Measurements from ENCODE around the gene C1orf159.
"Not testable (repeated sequence)": the region's sequence is repeated elsewhere in the genome, so short reads cannot be mapped to it uniquely, and the experiment has no call there.

Gene C1orf159

DNA sequence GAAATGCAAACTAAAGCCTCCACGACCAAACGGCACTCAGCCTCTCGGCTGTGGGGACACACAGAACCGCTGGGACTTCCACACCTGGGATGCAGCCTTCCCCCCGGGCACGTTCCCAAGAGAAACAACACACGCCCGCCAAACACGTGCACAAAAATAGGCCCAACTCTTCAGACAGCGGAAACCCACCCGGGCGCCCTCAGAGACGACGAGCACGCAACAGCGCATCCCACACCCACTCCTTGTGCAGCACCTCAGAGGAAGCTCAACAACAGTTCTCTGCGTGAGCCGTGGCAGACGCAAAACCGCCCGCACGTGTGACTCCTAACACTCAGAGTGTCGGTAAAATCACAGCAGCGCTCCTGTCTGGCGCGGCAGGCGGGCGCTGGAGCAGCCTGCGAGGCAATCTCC is 5.3 kb downstream of the C1orf159 start:
- H3K4me1 ChIP-seq (ENCODE audit: insufficient read depth, low read length) = no peaks in the 10 kb centered on the region

DNA sequence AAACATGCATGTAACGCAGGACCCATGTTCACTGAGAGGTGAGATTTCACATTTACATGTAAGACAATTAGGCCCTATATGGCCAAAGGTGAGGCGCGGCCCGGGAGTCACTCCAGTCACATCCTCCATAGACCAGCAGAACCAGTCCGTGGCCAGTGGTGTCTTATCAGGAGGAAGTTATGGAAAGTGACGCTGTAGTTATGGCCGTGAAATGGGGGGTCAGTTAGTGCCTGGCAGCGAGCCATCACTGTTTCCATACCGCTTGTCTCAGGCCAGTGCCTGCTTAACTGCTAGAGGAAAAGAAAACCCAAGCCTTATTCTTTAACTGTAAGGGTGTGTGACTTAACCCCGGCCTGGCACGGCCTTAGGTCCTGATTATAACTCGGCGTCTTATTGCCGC is 6.1 kb downstream of the C1orf159 start:
- no peaks in the 10 kb centered on the region for H3K4me1 ChIP-seq (ENCODE audit: insufficient read depth, low read length)
- H3K36me3 ChIP-seq (ENCODE audit: insufficient read depth, low read length) = no peaks in the 10 kb centered on the region; the same call in 1 of the 2 replicates
- H3K9me3 ChIP-seq (ENCODE audit: control insufficient read depth, insufficient read depth, low read length) = peaks cover 7% of the 10 kb centered on the region
- no peak overlapping the region for H3K9ac ChIP-seq (ENCODE audit: low read depth, low read length)

More for the DNA sequence above, 5.3 kb downstream of the C1orf159 start:
- Histone ChIP-seq H3K9ac (ENCODE audit: low read depth, low read length) (no peak overlapping the region), H3K9me3 (ENCODE audit: control insufficient read depth, insufficient read depth, low read length) (peaks cover 7% of the 10 kb centered on the region), H3K36me3 (ENCODE audit: insufficient read depth, low read length) (no peaks in the 10 kb centered on the region; the same call in 1 of the 2 replicates)

DNA sequence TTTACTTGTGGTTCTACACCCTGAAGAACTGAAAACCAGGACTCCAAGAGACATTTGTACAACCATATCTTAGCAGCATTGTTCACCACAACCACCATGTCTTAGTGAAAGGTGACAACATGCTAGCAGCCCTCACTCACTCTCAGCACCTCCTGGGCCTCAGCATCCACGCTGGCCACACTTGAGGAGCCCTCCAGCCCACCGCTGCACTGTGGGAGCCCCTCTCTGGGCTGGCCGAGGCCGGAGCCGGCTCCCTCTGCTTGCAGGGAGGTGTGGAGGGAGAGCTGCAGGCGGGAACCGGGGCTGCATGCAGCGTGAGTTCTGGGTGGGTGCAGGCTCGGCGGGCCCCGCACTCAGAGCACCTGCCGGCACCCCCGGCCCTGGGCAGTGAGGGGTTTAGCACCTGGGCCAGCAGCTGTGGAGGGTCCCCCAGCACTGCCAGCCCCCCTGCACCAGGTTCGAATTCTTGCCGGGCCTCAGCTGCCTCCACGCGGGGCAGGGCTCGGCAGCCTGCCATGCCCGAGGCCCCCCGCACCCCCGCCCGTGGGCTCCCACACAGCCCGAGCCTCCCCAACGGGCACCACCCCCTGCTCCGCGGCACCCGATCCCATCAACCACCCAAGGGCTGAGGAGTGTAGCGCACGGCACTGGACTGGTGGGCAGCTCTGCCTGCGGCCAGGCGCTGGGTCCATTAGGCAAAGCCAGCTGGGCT is 9.2 kb downstream of the C1orf159 start:
- Histone ChIP-seq H3K9me3 (ENCODE audit: control insufficient read depth, insufficient read depth, low read length) (peaks cover 5% of the 10 kb centered on the region; the same call in 1 of the 2 replicates), H3K36me3 (ENCODE audit: insufficient read depth, low read length) (no peaks in the 10 kb centered on the region), H3K4me1 (ENCODE audit: insufficient read depth, low read length) (no peaks in the 10 kb centered on the region), H3K9ac (ENCODE audit: low read depth, low read length) (no peak overlapping the region)

DNA sequence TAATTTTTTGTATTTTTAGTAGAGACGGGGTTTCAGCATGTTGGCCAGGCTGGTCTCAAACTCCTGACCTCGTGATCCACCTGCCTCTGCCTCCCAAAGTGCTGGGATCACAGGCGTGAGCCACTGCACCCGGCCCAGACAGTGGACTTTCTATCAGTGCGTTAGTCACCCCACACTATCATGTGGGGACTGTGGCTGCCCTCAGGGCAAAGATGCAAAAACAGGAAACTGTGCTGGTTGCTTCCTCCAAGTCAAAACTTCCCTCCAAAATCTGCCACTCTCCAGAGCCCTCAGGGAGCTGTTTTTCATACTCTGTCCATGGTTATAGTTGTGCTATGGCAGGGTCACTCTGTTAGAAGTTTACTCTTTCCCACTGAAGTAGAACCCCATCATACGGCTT is 11.7 kb downstream of the C1orf159 start:
- not testable (repeated sequence) for H3K4me1 ChIP-seq (ENCODE audit: insufficient read depth, low read length); H3K9ac ChIP-seq (ENCODE audit: low read depth, low read length); H3K9me3 ChIP-seq (ENCODE audit: control insufficient read depth, insufficient read depth, low read length); H3K36me3 ChIP-seq (ENCODE audit: insufficient read depth, low read length)

DNA sequence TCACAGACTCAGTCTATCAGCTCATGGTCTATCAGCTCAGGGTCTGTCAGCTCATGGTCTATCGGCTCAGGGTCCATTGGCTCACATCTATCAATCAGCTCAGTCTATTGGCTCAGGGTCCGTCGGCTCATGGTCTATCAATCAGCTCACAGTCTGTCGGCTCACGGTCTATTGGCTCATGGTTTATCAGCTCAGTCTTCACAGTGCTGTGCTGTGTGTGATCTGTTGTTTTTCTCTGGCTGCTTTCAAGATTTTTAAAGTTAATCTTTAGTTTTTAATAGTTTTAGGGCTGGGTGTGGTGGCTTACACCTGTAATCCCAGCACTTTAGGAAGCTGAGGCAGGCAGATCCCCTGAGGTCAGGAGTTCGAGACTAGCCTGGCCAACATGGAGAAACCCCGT is 14.4 kb downstream of the C1orf159 start:
- Histone ChIP-seq H3K4me1 (ENCODE audit: insufficient read depth, low read length) (no peaks in the 10 kb centered on the region), H3K36me3 (ENCODE audit: insufficient read depth, low read length) (no peaks in the 10 kb centered on the region), H3K9ac (ENCODE audit: low read depth, low read length) (no peak overlapping the region), H3K9me3 (ENCODE audit: control insufficient read depth, insufficient read depth, low read length) (peaks cover 5% of the 10 kb centered on the region; the same call in 1 of the 2 replicates)

DNA sequence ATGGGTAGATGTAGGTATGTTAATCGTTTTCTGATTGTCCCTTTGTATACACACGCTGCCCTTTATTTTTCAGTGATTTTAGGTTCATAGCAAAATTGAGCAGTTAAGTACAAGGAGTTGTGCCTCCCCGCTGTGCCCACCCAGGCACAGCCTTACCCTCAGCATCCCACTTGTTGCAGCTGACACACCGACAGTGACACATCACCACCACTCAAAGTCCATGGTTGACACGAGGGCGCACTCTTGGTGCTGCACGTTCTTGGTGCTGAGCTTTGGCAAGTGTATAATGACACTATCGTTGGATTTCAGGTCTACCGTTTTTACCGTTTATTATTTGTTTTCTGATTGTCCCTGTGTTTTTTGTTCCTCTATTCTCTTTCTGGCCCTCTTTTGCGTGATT is 15.6 kb downstream of the C1orf159 start:
- H3K9me3 ChIP-seq (ENCODE audit: control insufficient read depth, insufficient read depth, low read length) = no peaks in the 10 kb centered on the region; the same call in 1 of the 2 replicates
- H3K9ac ChIP-seq (ENCODE audit: low read depth, low read length) = no peak overlapping the region
- no peaks in the 10 kb centered on the region for H3K36me3 ChIP-seq (ENCODE audit: insufficient read depth, low read length)
- no peaks in the 10 kb centered on the region for H3K4me1 ChIP-seq (ENCODE audit: insufficient read depth, low read length)

DNA sequence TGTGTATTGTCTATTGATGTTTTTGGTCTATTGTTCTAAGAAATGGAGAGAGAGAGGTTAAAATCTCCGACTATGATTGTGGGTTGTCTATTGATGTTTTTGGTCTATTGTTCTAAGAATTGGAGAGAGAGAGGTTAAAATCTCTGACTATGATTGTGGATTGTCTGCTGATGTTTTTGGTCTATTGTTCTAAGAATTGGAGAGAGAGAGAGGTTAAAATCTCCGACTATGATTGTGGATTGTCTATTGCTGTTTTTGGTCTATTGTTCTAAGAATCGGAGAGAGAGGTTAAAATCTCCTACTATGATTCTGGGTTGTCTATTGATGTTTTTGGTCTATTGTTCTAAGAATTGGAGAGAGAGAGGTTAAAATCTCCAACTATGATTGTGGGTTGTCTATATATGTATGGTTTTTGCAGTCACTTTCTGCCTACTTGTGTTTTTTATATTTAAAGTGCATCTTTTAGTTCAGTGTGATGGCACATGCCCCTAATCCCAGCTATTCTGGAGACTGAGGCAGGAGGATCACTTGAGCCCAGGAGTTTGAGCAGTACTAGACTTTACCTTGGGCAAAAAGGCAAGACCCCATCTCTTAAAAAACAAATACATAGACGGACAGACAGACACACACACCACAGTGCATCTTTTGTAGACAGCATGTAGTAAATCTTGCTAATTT is 16.2 kb downstream of the C1orf159 start:
- no peaks in the 10 kb centered on the region for H3K36me3 ChIP-seq (ENCODE audit: insufficient read depth, low read length)
- no peaks in the 10 kb centered on the region; the same call in 1 of the 2 replicates for H3K9me3 ChIP-seq (ENCODE audit: control insufficient read depth, insufficient read depth, low read length)
- no peaks in the 10 kb centered on the region for H3K4me1 ChIP-seq (ENCODE audit: insufficient read depth, low read length)
- H3K9ac ChIP-seq (ENCODE audit: low read depth, low read length) = no peak overlapping the region

DNA sequence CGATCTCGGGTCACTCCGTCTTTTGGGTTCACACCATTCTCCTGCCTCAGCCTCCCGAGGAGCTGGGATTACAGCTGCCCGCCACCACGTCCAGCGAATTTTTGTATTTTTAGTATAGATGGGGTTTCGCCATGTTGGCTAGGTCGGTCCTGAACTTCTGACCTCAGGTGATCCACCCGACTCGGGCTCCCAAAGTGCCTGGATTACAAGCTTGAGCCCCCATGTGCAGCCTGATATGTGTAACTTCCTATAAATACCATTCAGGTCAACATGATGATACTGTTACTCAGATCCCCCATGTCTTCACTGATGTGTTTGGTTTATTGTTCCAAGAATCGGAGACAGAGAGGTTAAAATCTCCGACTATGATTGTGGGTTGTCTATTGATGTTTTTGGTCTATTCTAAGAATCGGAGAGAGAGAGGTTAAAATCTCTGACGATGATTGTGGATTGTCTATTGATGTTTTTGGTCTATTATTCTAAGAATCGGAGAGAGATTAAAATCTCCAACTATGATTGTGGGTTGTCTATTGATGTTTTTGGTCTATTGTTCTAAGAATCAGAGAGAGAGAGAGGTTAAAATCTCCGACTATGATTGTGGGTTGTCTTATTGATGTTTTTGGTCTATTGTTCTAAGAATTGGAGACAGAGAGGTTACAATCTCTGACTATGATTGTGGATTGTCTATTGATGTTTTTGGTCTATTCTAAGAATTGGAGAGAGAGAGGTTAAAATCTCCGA is 17.0 kb downstream of the C1orf159 start:
- Histone ChIP-seq H3K9me3 (ENCODE audit: control insufficient read depth, insufficient read depth, low read length) (no peaks in the 10 kb centered on the region; the same call in 1 of the 2 replicates), H3K4me1 (ENCODE audit: insufficient read depth, low read length) (no peaks in the 10 kb centered on the region), H3K36me3 (ENCODE audit: insufficient read depth, low read length) (no peaks in the 10 kb centered on the region), H3K9ac (ENCODE audit: low read depth, low read length) (no peak overlapping the region)

DNA sequence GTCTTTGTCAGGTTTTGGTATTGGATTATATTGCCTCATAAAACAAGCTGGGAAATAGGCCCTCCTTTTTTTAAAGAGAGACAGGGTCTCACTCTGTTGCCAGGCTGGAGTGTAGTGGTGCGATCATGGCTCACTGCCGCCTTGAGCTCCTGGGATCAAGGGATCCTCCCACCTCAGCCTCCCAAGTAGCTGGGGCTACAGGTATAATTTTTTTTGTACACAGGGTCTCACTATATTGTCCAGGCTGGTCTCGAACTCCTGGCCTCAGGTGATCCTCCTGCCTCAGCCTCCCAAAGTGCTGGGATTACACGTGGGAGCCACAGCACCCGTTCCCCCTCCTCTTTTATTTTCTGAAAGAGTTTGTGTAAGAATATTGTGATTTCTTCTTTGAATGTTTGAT is 19.8 kb downstream of the C1orf159 start:
- not testable (repeated sequence) for H3K9me3 ChIP-seq (ENCODE audit: control insufficient read depth, insufficient read depth, low read length); H3K4me1 ChIP-seq (ENCODE audit: insufficient read depth, low read length); H3K36me3 ChIP-seq (ENCODE audit: insufficient read depth, low read length); H3K9ac ChIP-seq (ENCODE audit: low read depth, low read length)

DNA sequence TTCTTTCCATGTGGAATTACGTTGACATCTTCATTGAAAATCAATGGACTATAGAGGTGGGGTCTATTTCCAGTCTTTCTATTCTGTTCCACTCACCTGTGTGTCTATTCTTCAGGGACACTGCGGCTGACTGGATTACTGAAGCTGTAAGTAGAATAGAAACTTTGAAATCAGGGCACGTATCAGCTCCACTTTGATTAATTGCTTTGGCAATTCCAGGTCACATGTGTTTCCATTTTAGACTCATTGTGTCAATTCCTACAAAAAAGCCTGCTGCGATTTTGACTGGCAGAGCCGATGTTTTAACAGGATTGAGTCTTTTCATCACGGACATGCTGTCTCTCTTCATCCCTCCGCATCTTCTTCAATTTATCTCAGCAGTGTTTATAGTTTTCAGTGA is 20.9 kb downstream of the C1orf159 start:
- Histone ChIP-seq H3K4me1 (ENCODE audit: insufficient read depth, low read length) (no peaks in the 10 kb centered on the region), H3K36me3 (ENCODE audit: insufficient read depth, low read length) (no peaks in the 10 kb centered on the region), H3K9ac (ENCODE audit: low read depth, low read length) (no peak overlapping the region)

DNA sequence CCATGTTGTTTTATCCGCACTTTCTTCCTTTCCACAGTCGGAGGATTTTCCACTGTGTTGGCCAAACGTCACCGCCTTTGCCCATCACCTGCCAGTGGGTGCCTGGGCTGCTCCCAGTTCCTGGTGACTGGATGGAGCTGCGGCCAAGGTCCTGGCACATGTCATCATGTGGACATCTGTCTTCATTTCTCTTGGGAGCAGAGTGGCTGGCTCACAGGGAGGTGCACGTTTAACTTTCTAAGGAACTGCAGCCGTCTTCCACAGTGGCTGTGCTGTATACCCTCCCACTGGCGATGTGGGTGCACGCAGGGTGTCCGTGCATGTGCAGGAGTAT is 22.3 kb downstream of the C1orf159 start:
- no peak overlapping the region for H3K9ac ChIP-seq (ENCODE audit: low read depth, low read length)
- H3K4me1 ChIP-seq (ENCODE audit: insufficient read depth, low read length) = no peaks in the 10 kb centered on the region
- no peaks in the 10 kb centered on the region for H3K36me3 ChIP-seq (ENCODE audit: insufficient read depth, low read length)
- no peaks in the 10 kb centered on the region; the same call in 1 of the 2 replicates for H3K9me3 ChIP-seq (ENCODE audit: control insufficient read depth, insufficient read depth, low read length)

More for the DNA sequence above, 20.9 kb downstream of the C1orf159 start:
- H3K9me3 ChIP-seq (ENCODE audit: control insufficient read depth, insufficient read depth, low read length) = no peaks in the 10 kb centered on the region; the same call in 1 of the 2 replicates

DNA sequence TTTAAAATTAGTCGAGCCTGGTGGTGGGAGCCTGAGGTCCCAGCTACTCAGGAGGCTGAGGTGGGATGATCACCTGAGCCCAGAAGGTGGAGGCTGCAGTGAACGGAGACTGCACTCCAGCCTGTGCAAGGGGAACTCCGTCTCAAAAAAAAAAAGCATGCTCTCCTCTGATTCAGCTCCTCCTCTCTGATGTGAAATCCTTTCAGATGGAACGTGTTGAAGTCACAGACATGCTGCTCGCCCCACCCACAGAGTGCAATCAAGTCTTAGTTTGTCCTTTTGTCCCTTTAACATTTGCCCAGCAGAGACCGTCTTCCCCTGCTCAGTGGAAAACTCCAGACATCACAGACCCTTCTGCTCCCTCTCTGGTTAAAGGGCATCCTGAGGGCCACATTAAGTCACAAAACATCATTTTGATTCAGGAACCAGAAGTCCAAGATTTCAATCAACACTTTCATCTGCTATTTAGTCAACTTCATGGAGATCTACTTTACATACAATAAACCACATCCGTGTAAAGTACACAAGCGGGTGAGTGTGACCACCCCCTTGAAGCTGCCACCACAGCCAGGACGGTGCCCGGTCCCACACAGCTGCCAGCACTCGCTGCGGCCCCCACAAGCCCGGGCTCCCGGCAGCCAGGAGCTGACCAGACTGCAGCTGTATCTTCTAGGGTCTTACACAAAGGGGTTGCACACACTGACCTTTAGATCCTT is 22.8 kb downstream of the C1orf159 start:
- Histone ChIP-seq H3K9ac (ENCODE audit: low read depth, low read length) (no peak overlapping the region), H3K9me3 (ENCODE audit: control insufficient read depth, insufficient read depth, low read length) (no peaks in the 10 kb centered on the region; the same call in 1 of the 2 replicates), H3K36me3 (ENCODE audit: insufficient read depth, low read length) (no peaks in the 10 kb centered on the region), H3K4me1 (ENCODE audit: insufficient read depth, low read length) (no peaks in the 10 kb centered on the region)

DNA sequence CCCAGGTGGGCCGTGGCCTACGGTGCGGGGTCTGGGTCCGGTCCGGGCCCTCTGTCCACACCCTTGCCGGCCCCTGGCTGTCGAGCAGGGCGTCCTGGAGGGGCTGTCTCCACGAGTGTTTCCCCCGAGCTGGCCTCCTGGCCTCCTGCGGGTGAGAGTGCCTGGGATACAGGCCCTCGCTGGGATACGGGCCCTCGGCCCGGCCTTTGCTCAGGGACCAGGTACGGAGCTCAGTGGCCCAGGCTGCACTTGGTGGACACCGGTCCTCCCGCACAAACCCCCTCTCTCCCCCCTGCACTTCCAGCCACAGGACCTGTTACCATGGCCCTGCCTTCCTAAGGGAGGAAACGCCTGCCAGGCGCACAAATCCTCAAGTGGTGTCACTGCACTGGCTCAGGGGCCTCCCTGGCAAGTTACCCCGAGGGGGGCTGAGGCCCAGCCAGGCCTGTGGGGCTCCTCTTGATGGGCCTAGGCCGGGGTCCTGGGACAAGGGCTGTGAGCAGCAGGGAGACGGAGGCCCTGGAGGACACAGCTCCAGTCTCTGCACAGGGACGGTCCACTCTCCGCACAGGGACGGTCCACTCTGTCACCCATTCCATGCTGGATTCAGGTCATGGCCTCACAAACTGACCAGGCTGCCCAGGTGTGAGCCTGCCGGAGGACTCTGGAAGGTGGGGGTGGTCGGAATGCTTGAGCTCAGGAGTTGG is 23.6 kb downstream of the C1orf159 start:
- H3K9me3 ChIP-seq (ENCODE audit: control insufficient read depth, insufficient read depth, low read length) = no peaks in the 10 kb centered on the region; the same call in 1 of the 2 replicates
- no peaks in the 10 kb centered on the region for H3K4me1 ChIP-seq (ENCODE audit: insufficient read depth, low read length)
- H3K9ac ChIP-seq (ENCODE audit: low read depth, low read length) = no peak overlapping the region
- no peaks in the 10 kb centered on the region for H3K36me3 ChIP-seq (ENCODE audit: insufficient read depth, low read length)

All from ES-I3 (cell line).